ENCODE measurements around the gene GALNT18. TPM values are rescaled to one million over a fixed set of nuclear protein-coding genes. Genes with fewer than 3 reads are reported as not detected.

GALNT18 gene
- total RNA-seq, 4 donors from 2014 or later = 7.8 to 57.1 (median 17.8) TPM

DNA sequence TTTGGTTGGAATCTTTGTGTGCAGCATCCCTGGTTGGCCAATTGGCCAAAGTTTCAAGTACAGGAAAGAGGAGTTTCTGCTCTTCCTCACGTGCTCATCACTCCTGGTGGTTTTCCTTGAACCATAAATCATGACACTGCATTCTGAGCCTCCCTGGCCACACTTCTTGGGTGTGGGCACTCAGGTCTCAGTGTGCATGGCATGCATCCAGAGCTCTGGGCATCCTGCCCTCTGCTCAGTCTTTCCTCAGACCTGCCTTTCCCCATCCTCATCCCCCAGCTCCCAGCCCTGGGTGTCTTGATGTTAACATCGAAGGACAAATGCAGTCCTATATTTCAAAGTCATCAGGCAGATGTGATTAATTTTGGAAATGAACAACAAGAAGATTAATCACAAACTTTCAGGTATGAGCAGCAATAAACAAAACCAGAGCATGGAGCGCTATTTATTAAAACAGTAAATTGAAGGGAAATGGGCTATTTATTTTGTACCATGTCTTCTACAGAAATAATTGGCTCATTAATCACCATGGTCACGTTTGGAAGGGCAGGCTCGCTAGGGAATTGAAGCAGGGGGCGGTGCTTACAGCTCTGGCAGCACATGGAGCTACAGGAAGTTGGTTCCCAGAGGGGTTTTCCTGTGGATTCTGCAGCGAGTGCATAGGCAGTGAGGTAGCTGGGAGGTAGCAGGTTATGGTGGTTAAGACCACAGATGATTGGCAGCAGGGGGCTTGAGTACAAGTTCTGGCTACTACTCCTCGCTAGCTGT is 358.4 kb downstream of the GALNT18 start:
- TF ChIP-seq, protein P1, sequence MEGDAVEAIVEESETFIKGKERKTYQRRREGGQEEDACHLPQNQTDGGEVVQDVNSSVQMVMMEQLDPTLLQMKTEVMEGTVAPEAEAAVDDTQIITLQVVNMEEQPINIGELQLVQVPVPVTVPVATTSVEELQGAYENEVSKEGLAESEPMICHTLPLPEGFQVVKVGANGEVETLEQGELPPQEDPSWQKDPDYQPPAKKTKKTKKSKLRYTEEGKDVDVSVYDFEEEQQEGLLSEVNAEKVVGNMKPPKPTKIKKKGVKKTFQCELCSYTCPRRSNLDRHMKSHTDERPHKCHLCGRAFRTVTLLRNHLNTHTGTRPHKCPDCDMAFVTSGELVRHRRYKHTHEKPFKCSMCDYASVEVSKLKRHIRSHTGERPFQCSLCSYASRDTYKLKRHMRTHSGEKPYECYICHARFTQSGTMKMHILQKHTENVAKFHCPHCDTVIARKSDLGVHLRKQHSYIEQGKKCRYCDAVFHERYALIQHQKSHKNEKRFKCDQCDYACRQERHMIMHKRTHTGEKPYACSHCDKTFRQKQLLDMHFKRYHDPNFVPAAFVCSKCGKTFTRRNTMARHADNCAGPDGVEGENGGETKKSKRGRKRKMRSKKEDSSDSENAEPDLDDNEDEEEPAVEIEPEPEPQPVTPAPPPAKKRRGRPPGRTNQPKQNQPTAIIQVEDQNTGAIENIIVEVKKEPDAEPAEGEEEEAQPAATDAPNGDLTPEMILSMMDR (IDR thresholded peaks at IDR 0.05; ENCODE audit: low read depth) = no peak

GRCh38 chr11:11262171-11262920 is 359.5 kb downstream of the GALNT18 start:
- TF ChIP-seq, protein P1 (IDR thresholded peaks at IDR 0.05; ENCODE audit: low read depth) = no peak

- TF ChIP-seq, protein P1 (IDR thresholded peaks at IDR 0.05; ENCODE audit: low read depth) = no peak
Observed at GRCh38 chr11:11261629-11262028, 360.2 kb downstream of the GALNT18 start.

DNA sequence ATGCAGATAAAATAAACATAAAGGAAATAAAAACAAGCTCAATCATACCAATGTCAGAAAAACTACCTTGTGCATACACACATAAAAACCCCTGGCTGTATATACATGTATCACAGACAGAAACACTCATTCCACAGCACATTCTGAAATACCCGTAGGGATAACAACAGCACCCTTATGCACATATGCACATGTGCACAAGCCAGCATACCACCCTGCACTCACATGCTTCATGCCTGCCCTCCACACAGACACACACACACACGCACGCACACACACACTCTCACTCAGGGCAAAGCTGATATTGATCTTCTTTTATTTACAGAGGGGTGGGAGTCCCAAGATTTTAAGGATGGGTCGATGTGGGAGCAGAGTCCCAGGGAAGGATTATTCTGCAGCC is 360.9 kb downstream of the GALNT18 start:
- TF ChIP-seq, protein P1 (IDR thresholded peaks at IDR 0.05; ENCODE audit: low read depth) = no peak

DNA sequence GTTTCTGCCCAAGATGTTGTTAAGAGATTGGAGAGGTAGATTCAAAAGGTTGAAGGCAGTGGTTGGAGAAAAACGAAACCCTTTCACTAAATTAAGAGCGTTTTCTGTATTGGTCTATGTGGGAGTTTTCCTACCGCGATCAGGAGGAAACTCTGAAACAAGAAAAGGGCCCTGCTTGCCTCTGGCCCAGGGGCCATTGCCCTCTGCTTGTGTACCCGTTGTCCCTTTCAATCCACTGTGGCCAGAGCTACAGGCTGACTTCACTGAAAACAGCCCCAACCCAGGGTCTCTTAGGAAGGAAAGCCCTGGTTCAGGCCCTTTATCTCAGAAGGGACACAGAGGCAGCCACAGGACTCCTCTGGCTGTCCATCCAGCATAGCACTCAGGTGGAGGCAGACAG is 367.8 kb downstream of the GALNT18 start:
- TF ChIP-seq, protein P1 (IDR thresholded peaks at IDR 0.05; ENCODE audit: low read depth) = no peak

DNA sequence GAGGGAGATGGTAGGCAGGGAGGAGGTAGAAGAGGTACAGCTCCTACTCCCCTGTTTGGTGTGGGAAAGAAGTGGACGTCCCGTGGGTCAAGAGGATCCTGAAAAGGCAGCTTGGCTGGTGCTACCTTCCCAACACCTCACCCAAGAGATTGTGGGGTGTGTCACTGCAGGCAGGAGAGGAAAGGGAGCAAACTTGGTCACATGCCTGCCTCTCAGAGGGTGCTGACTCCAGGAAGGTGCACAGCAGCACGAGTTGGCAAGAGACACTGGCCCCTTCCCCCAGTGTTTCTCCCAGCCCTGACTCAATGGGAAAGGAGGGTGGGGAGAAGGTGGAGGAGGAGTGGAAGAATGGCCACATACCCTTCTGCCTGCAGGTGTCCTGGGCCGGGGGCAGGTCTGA is 368.3 kb downstream of the GALNT18 start:
- TF ChIP-seq, protein P1 (IDR thresholded peaks at IDR 0.05; ENCODE audit: low read depth) = no peak

- TF ChIP-seq, protein P1 (IDR thresholded peaks at IDR 0.05; ENCODE audit: low read depth) = no peak
Observed at GRCh38 chr11:11252403-11252802, 369.4 kb downstream of the GALNT18 start.

Data from subcutaneous adipose tissue (tissue), 4 donors.